NCI-H146 treated with DMSO at 0.1 percent for 48 hours (cell line): Measurements from ENCODE around the gene C5orf52.
"Not testable (repeated sequence)": the region's sequence is repeated elsewhere in the genome, so short reads cannot be mapped to it uniquely, and the experiment has no call there.

Experiments used
- DNase-seq: peaks from one replicate; lab custom pipeline; 2025; ENCODE audit not compliant: unreplicated experiment; lab: John Stamatoyannopoulos, UW

The C5orf52 gene

DNA sequence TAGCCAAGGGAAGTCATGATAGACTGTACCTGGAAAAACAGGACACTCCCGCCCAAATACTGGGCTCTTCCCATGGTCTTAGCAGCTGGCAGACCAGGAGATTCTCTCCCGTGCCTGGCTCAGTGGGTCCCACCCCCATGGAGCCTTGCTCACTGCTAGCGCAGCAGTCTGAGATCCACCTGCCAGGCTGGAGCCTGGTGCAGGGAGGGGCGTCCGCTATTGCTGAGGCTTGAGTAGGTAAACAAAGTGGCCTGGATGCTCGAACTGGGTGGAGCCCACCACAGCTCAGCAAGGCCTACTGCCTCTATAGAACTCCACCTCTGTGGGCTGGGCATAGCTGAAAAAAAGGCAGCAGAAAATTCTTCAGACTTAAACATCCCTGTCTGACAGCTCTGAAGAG lies 49.8 kb downstream of the C5orf52 start:
- DNase-seq, result no peak

DNA sequence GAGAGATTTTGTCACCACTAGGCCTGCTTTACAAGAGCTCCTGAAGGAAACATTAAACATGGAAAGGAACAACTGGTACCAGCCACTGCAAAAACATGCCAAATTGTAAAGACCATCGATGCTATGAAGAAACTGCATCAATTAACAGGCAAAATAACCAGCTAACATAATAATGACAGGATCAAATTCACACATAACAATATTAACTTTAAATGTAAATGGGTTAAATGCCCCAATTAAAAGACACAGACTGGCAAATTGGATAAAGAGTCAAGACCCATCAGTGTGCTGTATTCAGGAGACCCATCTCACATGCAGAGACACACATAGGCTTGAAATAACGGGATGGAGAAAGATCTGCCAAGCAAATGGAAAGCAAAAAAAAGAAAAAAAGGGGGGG lies 51.6 kb downstream of the C5orf52 start:
- DNase-seq, result not testable (repeated sequence)

DNA sequence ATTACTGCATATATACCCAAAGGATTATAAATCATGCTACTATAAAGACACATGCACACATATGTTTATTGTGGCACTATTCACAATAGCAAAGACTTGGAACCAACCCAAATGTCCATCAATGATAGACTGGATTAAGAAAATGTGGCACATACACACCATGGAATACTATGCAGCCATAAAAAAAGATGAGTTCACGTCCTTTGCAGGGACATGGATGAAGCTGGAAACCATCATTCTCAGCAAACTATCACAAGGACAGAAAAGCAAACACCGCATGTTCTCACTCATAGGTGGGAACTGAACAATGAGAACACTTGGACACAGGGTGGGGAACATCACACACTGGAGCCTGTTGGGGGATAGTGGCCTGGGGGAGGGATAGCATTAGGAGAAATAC lies 55.3 kb downstream of the C5orf52 start:
- not testable (repeated sequence) for DNase-seq

DNA sequence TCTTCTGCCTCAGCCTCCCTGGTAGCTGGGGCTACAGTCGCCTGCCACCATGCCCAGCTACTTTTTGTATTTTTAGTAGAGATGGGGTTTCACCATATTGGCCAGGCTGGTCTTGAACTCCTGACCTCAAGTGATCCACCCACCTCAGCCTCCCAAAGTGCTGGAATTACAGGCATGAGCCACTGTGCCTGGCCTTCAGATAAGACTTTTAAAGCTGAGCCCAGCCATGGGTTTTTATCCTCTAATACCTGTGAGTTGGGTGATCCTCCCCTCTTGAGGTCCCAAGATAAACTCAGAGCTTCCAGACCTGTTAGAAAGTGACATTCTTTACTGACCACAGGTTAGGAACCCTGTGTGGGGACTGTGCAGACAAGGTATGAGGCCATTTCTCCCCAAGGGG lies 56.5 kb downstream of the C5orf52 start:
- not testable (repeated sequence) for DNase-seq
